OCI-LY7 (cell line): ENCODE measurements around the gene REV3L. TPM values are rescaled to one million over a fixed set of nuclear protein-coding genes. Genes with fewer than 3 reads are reported as not detected.

Experiments used
- BruUV-seq: library from RNA; stranded (reverse); fragments of 400-500 nt; replicated peaks from 2 replicates; lab custom pipeline; 2021; lab: Mats Ljungman, UMichigan
- CTCF ChIA-PET: fragments of 300-600 bp; sonication (Branson Sonifier 250); formaldehyde crosslinking; loops from one replicate; lab custom pipeline; 2022; ENCODE audit warnings: antibody characterized with exemption; ENCODE audit not compliant: unreplicated experiment; lab: Charles Lee
- POLR2A ChIA-PET: fragments of 300-600 bp; sonication (Branson Sonifier 250); formaldehyde crosslinking; loops from one replicate; lab custom pipeline; 2022; ENCODE audit warnings: antibody characterized with exemption; lab: Charles Lee
- DNase-seq: peaks from one replicate; pipeline ENCODE4 v3.0.0-alpha.2; 2015; ENCODE audit warnings: low spot score
- H2AFZ ChIP-seq: fragments of 200-600 bp; sonication (generic), shearing (Covaris generic); 2 replicates; pipeline ENCODE4 v1.6.1; 2014; ENCODE audit warnings: mild to moderate bottlenecking, antibody characterized with exemption, low read length, moderate library complexity
- H3K27ac ChIP-seq: fragments of 200-600 bp; sonication (generic); 2 replicates; pipeline ENCODE4 v1.5.1; 2014; ENCODE audit warnings: mixed run types, low read depth, mild to moderate bottlenecking, moderate library complexity, low read length, inconsistent platforms; ENCODE audit not compliant: poor library complexity, severe bottlenecking
- H3K36me3 ChIP-seq: fragments of 200-600 bp; sonication (generic); 2 replicates; pipeline ENCODE4 v1.6.1; 2014; ENCODE audit warnings: mild to moderate bottlenecking, antibody characterized with exemption, low read length, moderate library complexity, mixed read lengths; ENCODE audit not compliant: insufficient read depth
- H3K4me1 ChIP-seq: fragments of 200-600 bp; sonication (generic); 2 replicates; pipeline ENCODE4 v1.5.1; 2014; ENCODE audit warnings: mild to moderate bottlenecking, low read length; ENCODE audit not compliant: insufficient read depth, poor library complexity, severe bottlenecking
- H3K4me2 ChIP-seq: fragments of 200-600 bp; sonication (generic); 2 replicates; pipeline ENCODE4 v1.6.1; 2014; ENCODE audit warnings: mild to moderate bottlenecking, low read length
- H3K4me3 ChIP-seq: fragments of 200-600 bp; sonication (generic); 2 replicates; pipeline ENCODE4 v1.5.1; 2014; ENCODE audit warnings: mild to moderate bottlenecking, low read depth, low read length; ENCODE audit not compliant: poor library complexity, severe bottlenecking
- H3K79me2 ChIP-seq: fragments of 200-600 bp; sonication (generic); 2 replicates; pipeline ENCODE4 v1.6.1; 2016; ENCODE audit warnings: low read depth, mild to moderate bottlenecking, low read length, moderate library complexity, mixed read lengths; ENCODE audit not compliant: insufficient read depth
- H3K9me2 ChIP-seq: fragments of 200-600 bp; sonication (generic); 2 replicates; pipeline ENCODE4 v1.6.1; 2016; ENCODE audit warnings: mild to moderate bottlenecking, low read length, mixed read lengths; ENCODE audit not compliant: insufficient read depth
- H3K9me3 ChIP-seq: fragments of 200-600 bp; sonication (generic); 2 replicates; pipeline ENCODE4 v1.6.1; 2014; ENCODE audit warnings: mild to moderate bottlenecking, mixed run types, low read length, mixed read lengths
- H4K20me1 ChIP-seq: fragments of 200-600 bp; sonication (generic); 2 replicates; pipeline ENCODE4 v1.6.1; 2014; ENCODE audit warnings: mild to moderate bottlenecking, antibody characterized with exemption, low read length, moderate library complexity, mixed read lengths; ENCODE audit not compliant: insufficient read depth
- EZH2phosphoT487 ChIP-seq: fragments of 200-600 bp; sonication (generic); IDR thresholded peaks from 2 replicates; pipeline ENCODE4 v1.6.1; 2018; ENCODE audit warnings: low read depth, borderline replicate concordance, mild to moderate bottlenecking, mixed run types, antibody characterized with exemption, low read length, moderate library complexity, mixed read lengths
- intact Hi-C: fragments of 100-400 bp; cut with micrococcal nuclease; formaldehyde crosslinking; loops from one replicate; pipeline ENCODE4 v1.10.0; 2022; ENCODE audit not compliant: unreplicated experiment
- total RNA-seq, 2 experiments: library from RNA; depleted of rRNA in 1 of 2; stranded (reverse); fragments of >200 nt in 1 of 2; shearing (Covaris generic) in 1 of 2; gene quantifications; 2 replicates each; pipeline ENCODE4 v1.2.3, GENCODE V29; 2014 to 2022
- TF ChIP-seq, protein P1 (sequence below): fragments of 200-600 bp; sonication (generic); conservative IDR thresholded peaks from 2 replicates; pipeline ENCODE4 v1.5.1; 2014; ENCODE audit warnings: mild to moderate bottlenecking, antibody characterized with exemption, low read length, moderate library complexity, mixed read lengths

REV3L gene
- total RNA-seq, 2 experiments from 2014 or later: 24.8 to 33.4 TPM

DNA sequence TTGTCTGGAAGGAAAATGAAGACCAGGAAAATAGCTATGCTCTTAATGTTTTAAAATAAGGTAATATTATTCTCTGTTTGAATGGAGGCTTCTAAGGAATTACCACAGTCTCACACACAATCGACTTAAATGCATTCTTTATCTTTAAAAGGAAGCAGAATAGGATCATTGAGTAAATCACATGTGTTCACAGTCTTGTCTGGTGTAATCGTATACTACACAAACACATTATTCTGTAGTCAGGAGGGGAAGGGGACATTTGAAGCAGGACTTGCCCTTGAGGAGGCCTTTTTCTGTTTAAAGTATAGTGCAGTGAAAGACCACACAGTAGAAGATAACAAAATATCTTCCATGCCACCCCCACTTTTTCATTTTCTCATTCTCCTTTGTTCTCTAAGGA lies 20.6 kb upstream of the REV3L start:
- H3K9me3 ChIP-seq: no peaks in the 10 kb centered on the region
- no peak overlapping the region for H2AFZ ChIP-seq
- H3K79me2 ChIP-seq: peaks cover 31% of the 10 kb centered on the region
- no peak overlapping the region for H3K4me3 ChIP-seq
- no peak overlapping the region for H3K4me2 ChIP-seq
- intact Hi-C loops: no loop called here
- ChIA-PET CTCF (interaction anchor here (0.6 kb wide), 1 partner anchor 545 kb away, joined by 3 read pairs; the partner anchor contains the start of gene GTF3C6), POLR2A (interaction anchor here (0.5 to 1.2 kb wide), 4 partner anchors 10 to 728 kb away, joined by 3 to 4 read pairs (median 3); no protein-coding TSS in a partner anchor)
- H3K4me1 ChIP-seq: no peaks in the 10 kb centered on the region
- TF ChIP-seq, protein P1, sequence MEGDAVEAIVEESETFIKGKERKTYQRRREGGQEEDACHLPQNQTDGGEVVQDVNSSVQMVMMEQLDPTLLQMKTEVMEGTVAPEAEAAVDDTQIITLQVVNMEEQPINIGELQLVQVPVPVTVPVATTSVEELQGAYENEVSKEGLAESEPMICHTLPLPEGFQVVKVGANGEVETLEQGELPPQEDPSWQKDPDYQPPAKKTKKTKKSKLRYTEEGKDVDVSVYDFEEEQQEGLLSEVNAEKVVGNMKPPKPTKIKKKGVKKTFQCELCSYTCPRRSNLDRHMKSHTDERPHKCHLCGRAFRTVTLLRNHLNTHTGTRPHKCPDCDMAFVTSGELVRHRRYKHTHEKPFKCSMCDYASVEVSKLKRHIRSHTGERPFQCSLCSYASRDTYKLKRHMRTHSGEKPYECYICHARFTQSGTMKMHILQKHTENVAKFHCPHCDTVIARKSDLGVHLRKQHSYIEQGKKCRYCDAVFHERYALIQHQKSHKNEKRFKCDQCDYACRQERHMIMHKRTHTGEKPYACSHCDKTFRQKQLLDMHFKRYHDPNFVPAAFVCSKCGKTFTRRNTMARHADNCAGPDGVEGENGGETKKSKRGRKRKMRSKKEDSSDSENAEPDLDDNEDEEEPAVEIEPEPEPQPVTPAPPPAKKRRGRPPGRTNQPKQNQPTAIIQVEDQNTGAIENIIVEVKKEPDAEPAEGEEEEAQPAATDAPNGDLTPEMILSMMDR: no peak
- no peak for TF ChIP-seq EZH2phosphoT487
- DNase-seq: no peak
- H3K9me2 ChIP-seq: no peaks in the 10 kb centered on the region
- no peaks in the 10 kb centered on the region for H4K20me1 ChIP-seq
- BruUV-seq: no TSS peak
- no peak overlapping the region for H3K27ac ChIP-seq
- H3K36me3 ChIP-seq: no peaks in the 10 kb centered on the region; the same call in 1 of the 2 replicates

DNA sequence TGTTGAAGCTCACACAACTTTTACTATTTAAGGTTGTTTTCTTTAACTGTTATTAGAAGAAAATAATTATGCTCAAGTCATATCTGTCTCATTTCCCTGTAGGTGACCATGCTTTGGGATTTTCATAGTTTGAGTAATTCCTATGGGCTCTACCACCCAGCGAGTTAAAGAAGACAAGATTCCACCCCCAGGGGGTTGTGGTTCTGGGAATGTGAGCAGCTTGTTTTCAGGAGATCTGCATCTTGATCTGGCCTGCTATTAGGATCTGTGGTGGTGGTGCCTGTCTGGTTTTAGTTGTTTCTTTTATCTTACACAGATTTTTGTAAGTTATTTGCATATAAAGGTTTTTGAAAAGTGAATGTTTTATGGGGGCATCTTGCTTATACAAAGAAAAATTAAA lies 20.2 kb upstream of the REV3L start:
- peaks cover 32% of the 10 kb centered on the region for H3K79me2 ChIP-seq

DNA sequence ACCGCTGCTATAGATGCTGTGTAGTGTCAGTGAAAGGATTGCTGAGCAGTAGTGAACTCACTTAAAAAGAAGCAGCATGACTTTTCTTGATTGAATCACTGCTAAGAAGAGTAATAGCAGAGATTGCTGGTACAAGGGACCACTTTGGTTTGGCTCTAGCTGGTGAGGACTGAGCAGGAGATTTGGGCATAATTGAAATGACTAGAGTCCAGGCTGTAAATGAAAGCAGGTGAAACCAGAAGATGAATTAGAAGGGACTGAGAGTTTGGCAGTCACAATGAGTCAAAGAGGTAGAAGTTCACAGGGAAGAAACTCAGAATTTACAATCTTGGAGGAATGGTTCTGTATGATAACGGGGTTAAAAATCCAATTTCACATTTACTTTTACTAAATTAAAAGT lies 19.1 kb upstream of the REV3L start:
- CTCF ChIA-PET: no interaction called here
- intact Hi-C loops: no loop called here

More for the DNA sequence above, 20.2 kb upstream of the REV3L start:
- H3K4me2 ChIP-seq: no peak overlapping the region
- no peak overlapping the region for H3K4me3 ChIP-seq
- TF ChIP-seq EZH2phosphoT487: no peak
- TF ChIP-seq, protein P1: no peak
- no peaks in the 10 kb centered on the region for H4K20me1 ChIP-seq
- H3K9me2 ChIP-seq: no peaks in the 10 kb centered on the region
- H3K27ac ChIP-seq: no peak overlapping the region
- intact Hi-C loops: no loop called here
- ChIA-PET CTCF (no interaction called here), POLR2A (interaction anchor here (0.5 to 1.2 kb wide), 3 partner anchors 17 to 727 kb away, joined by 3 read pairs; no protein-coding TSS in a partner anchor)
- no peak overlapping the region for H2AFZ ChIP-seq
- no peaks in the 10 kb centered on the region for H3K9me3 ChIP-seq
- BruUV-seq: no TSS peak
- H3K36me3 ChIP-seq: peaks cover 1% of the 10 kb centered on the region
- no peak for DNase-seq
- no peaks in the 10 kb centered on the region for H3K4me1 ChIP-seq

More for the DNA sequence above, 19.1 kb upstream of the REV3L start:
- Histone ChIP-seq H3K4me1 (no peaks in the 10 kb centered on the region), H3K36me3 (peaks cover 5% of the 10 kb centered on the region), H4K20me1 (no peaks in the 10 kb centered on the region), H3K4me2 (no peak overlapping the region), H3K9me3 (no peaks in the 10 kb centered on the region), H3K9me2 (no peaks in the 10 kb centered on the region), H3K79me2 (peaks cover 42% of the 10 kb centered on the region), H2AFZ (no peak overlapping the region), H3K4me3 (no peak overlapping the region), H3K27ac (no peak overlapping the region)
- POLR2A ChIA-PET: no interaction called here
- BruUV-seq: no TSS peak
- DNase-seq: no peak
- no peak for TF ChIP-seq EZH2phosphoT487
- TF ChIP-seq, protein P1: no peak
